ENCODE measurements around the gene ANKFN1. TPM values are rescaled to one million over a fixed set of nuclear protein-coding genes. Genes with fewer than 3 reads are reported as not detected.

Gene ANKFN1
- total RNA-seq, 4 donors from 2014 or later, result 0.16 to 0.27 TPM; not detected in 2

DNA sequence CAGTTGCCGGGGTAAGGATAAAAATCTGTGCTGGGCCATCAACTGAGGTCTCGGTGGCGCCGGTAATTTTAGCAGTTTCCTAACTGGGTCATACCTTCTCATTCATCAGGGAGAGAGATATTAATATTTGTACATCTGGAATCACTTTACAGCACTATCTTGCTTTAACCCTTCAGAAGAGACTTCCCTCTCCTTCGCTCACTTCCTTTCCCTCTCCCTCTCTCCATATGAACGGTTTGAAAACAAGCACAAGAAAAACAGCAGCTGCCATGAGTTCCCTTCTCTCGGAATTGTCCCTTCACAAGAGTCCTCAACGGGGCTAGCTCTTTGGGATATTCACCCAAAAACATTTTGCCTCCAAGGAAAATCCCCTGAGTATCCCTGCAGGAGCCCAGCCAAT lies 295.9 kb downstream of the ANKFN1 start:
- DNase-seq (no peak), ATAC-seq (no peak)
- in situ Hi-C loops (cut with MboI; ENCODE audit: low sequenced_read_pairs in 4 of 4) (no loop called here), intact Hi-C loops (cut with DNase I; ENCODE audit: low total_unique reads) (no loop called here)
- Histone ChIP-seq H3K27me3 (peaks cover 0 to 2% (median 0%) of the 10 kb centered on the region in 3 donors), H3K4me3 (no peak overlapping the region), H3K4me1 (no peaks in the 10 kb centered on the region), H3K36me3 (no peaks in the 10 kb centered on the region), H3K27ac (no peak overlapping the region), H3K9me3 (no peaks in the 10 kb centered on the region)
- TF ChIP-seq, protein P1, sequence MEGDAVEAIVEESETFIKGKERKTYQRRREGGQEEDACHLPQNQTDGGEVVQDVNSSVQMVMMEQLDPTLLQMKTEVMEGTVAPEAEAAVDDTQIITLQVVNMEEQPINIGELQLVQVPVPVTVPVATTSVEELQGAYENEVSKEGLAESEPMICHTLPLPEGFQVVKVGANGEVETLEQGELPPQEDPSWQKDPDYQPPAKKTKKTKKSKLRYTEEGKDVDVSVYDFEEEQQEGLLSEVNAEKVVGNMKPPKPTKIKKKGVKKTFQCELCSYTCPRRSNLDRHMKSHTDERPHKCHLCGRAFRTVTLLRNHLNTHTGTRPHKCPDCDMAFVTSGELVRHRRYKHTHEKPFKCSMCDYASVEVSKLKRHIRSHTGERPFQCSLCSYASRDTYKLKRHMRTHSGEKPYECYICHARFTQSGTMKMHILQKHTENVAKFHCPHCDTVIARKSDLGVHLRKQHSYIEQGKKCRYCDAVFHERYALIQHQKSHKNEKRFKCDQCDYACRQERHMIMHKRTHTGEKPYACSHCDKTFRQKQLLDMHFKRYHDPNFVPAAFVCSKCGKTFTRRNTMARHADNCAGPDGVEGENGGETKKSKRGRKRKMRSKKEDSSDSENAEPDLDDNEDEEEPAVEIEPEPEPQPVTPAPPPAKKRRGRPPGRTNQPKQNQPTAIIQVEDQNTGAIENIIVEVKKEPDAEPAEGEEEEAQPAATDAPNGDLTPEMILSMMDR (IDR thresholded peaks at IDR 0.05 in 4 of 5, conservative IDR thresholded peaks at IDR 0.05 in 1 of 5), result no peak

- Histone ChIP-seq H3K36me3 (no peaks in the 10 kb centered on the region), H3K4me1 (no peaks in the 10 kb centered on the region), H3K4me3 (no peak overlapping the region), H3K27ac (no peak overlapping the region), H3K27me3 (peaks cover 0 to 7% (median 0%) of the 10 kb centered on the region in 3 donors), H3K9me3 (no peaks in the 10 kb centered on the region)
- ATAC-seq (no peak), DNase-seq (no peak)
- intact Hi-C loops (cut with DNase I; ENCODE audit: low total_unique reads) (no loop called here), in situ Hi-C loops (cut with MboI; ENCODE audit: low sequenced_read_pairs in 4 of 4) (no loop called here)
- TF ChIP-seq, protein P1 (IDR thresholded peaks at IDR 0.05 in 4 of 5, conservative IDR thresholded peaks at IDR 0.05 in 1 of 5), result no peak
- TF ChIP-seq POLR2A (IDR thresholded peaks at IDR 0.05), result no peak
Observed at GRCh38 chr17:56451629-56452028, 298.4 kb downstream of the ANKFN1 start.

DNA sequence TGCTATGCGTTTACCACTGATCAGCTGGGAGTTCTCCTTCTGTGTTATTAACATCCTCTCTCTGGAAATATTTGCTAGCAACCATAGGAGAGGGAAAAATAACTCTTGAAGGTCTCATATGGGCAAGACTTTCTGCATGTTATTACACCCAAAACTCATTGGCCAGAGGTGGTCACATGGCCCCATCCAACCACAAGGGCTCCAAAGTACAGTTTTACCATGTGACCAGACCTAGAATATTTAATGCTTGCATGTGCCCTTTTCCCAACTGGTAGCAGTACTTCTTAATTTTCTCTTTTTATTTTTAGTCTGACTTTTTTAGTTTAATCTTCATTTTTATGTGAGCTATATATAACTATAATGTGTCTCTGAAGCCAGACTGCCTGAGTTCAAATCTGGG lies 299.2 kb downstream of the ANKFN1 start:
- TF ChIP-seq POLR2A (IDR thresholded peaks at IDR 0.05), result no peak
- TF ChIP-seq, protein P1 (IDR thresholded peaks at IDR 0.05 in 4 of 5, conservative IDR thresholded peaks at IDR 0.05 in 1 of 5), result no peak
- H3K4me3 ChIP-seq, result no peak overlapping the region
- no peaks in the 10 kb centered on the region for H3K36me3 ChIP-seq
- DNase-seq, result no peak
- H3K27ac ChIP-seq, result no peak overlapping the region
- intact Hi-C loops (cut with DNase I; ENCODE audit: low total_unique reads), result no loop called here
- in situ Hi-C loops (cut with MboI; ENCODE audit: low sequenced_read_pairs in 4 of 4), result no loop called here
- no peaks in the 10 kb centered on the region for H3K4me1 ChIP-seq
- H3K9me3 ChIP-seq, result no peaks in the 10 kb centered on the region
- peaks cover 0 to 7% (median 0%) of the 10 kb centered on the region in 3 donors for H3K27me3 ChIP-seq
- ATAC-seq, result no peak

DNA sequence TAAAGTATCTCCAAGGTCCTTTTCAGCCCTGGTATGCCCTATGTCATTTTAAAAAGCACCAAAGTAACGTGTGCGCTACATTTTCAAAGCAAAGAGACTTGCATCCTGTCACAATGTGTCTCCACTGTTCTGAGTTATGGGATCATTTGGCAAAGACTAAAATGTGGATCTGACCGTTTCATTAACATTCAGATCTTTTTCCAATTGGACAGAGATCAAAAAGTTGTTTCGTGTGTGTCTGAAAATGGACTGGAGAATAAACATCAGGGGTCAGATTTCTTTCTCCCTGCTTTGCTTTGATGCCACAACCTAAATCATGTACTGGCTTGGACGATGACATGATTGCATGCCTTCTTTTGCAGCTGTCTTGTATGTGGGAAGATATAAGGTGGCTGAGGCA lies 304.2 kb downstream of the ANKFN1 start:
- Histone ChIP-seq H3K27ac (no peak overlapping the region), H3K9me3 (no peaks in the 10 kb centered on the region), H3K27me3 (peaks cover 0 to 7% (median 0%) of the 10 kb centered on the region in 3 donors), H3K4me1 (no peaks in the 10 kb centered on the region), H3K36me3 (no peaks in the 10 kb centered on the region), H3K4me3 (no peak overlapping the region)
- ATAC-seq (no peak), DNase-seq (no peak)
- in situ Hi-C loops (cut with MboI; ENCODE audit: low sequenced_read_pairs in 4 of 4), result no loop called here
- TF ChIP-seq POLR2A (IDR thresholded peaks at IDR 0.05), result no peak
- intact Hi-C loops (cut with DNase I; ENCODE audit: low total_unique reads), result no loop called here

DNA sequence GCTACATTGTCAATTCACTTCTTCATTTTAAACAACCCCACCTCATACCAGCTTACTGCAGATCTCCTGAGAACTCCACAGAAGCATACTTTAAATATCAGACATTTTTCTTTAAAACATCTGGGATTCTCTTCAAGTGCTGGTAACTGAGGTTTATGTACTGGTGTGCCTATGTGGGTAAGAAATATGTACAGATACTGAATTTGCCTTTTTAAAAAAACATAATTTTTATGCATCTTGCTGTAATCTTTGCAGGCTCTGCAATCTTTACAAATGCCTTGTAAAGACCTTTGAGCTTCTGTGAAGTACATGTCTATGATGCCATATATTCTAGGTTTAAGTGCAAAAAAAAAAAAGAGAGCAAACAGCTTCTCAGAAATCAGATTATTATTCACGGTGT lies 312.6 kb downstream of the ANKFN1 start:
- DNase-seq (no peak), ATAC-seq (no peak)
- in situ Hi-C loops (cut with MboI; ENCODE audit: low sequenced_read_pairs in 4 of 4) (no loop called here), intact Hi-C loops (cut with DNase I; ENCODE audit: low total_unique reads) (no loop called here)
- no peaks in the 10 kb centered on the region for H3K27me3 ChIP-seq
- no peaks in the 10 kb centered on the region for H3K4me1 ChIP-seq
- no peak overlapping the region for H3K4me3 ChIP-seq
- no peak overlapping the region for H3K27ac ChIP-seq
- H3K9me3 ChIP-seq, result no peaks in the 10 kb centered on the region
- TF ChIP-seq, protein P1 (IDR thresholded peaks at IDR 0.05 in 4 of 5, conservative IDR thresholded peaks at IDR 0.05 in 1 of 5), result no peak
- no peak for TF ChIP-seq POLR2A (IDR thresholded peaks at IDR 0.05)
- H3K36me3 ChIP-seq, result no peaks in the 10 kb centered on the region
